ENCODE results near the gene FOLR3.
"Not testable (repeated sequence)": the region's sequence is repeated elsewhere in the genome, so short reads cannot be mapped to it uniquely, and the experiment has no call there.

FOLR3 gene

GRCh38 chr11:72140661-72141060 is 5.1 kb downstream of the FOLR3 start:
- no peak overlapping the region for H3K4me3 ChIP-seq (ENCODE audit: low read length in 2 of 2)
- H3K36me3 ChIP-seq (ENCODE audit: control insufficient read depth in 2 of 2, insufficient read depth in 2 of 2, low read length in 2 of 2): no peaks in the 10 kb centered on the region
- H3K9me3 ChIP-seq (ENCODE audit: control insufficient read depth in 2 of 2, low read length in 2 of 2): no peaks in the 10 kb centered on the region
- no peaks in the 10 kb centered on the region for H3K27me3 ChIP-seq (ENCODE audit: control insufficient read depth in 2 of 2, insufficient read depth in 2 of 2, low read length in 2 of 2)
- no peak overlapping the region for H3K9ac ChIP-seq (ENCODE audit: low read depth in 1 of 2, low read length in 2 of 2)
- H3K4me1 ChIP-seq (ENCODE audit: control insufficient read depth in 2 of 2, insufficient read depth in 2 of 2, low read length in 2 of 2): peaks cover 0 to 2% of the 10 kb centered on the region in 2 donors
- H3K27ac ChIP-seq (ENCODE audit: low read depth in 2 of 2, low read length in 2 of 2): no peak overlapping the region

- Histone ChIP-seq H3K4me1 (ENCODE audit: control insufficient read depth in 2 of 2, insufficient read depth in 2 of 2, low read length in 2 of 2) (peaks cover 0 to 2% of the 10 kb centered on the region in 2 donors), H3K27ac (ENCODE audit: low read depth in 2 of 2, low read length in 2 of 2) (no peak overlapping the region), H3K9ac (ENCODE audit: low read depth in 1 of 2, low read length in 2 of 2) (no peak overlapping the region), H3K36me3 (ENCODE audit: control insufficient read depth in 2 of 2, insufficient read depth in 2 of 2, low read length in 2 of 2) (no peaks in the 10 kb centered on the region), H3K4me3 (ENCODE audit: low read length in 2 of 2) (no peak overlapping the region), H3K27me3 (ENCODE audit: control insufficient read depth in 2 of 2, insufficient read depth in 2 of 2, low read length in 2 of 2) (no peaks in the 10 kb centered on the region), H3K9me3 (ENCODE audit: control insufficient read depth in 2 of 2, low read length in 2 of 2) (no peaks in the 10 kb centered on the region)
Measured at GRCh38 chr11:72141066-72141465, 5.5 kb downstream of the FOLR3 start.

GRCh38 chr11:72142086-72142485 is 6.6 kb downstream of the FOLR3 start:
- H3K9me3 ChIP-seq (ENCODE audit: control insufficient read depth in 2 of 2, low read length in 2 of 2); H3K36me3 ChIP-seq (ENCODE audit: control insufficient read depth in 2 of 2, insufficient read depth in 2 of 2, low read length in 2 of 2): not testable (repeated sequence)

GRCh38 chr11:72142543-72142942 is 7.0 kb downstream of the FOLR3 start:
- not testable (repeated sequence) for H3K27me3 ChIP-seq (ENCODE audit: control insufficient read depth in 2 of 2, insufficient read depth in 2 of 2, low read length in 2 of 2); H3K36me3 ChIP-seq (ENCODE audit: control insufficient read depth in 2 of 2, insufficient read depth in 2 of 2, low read length in 2 of 2); H3K4me1 ChIP-seq (ENCODE audit: control insufficient read depth in 2 of 2, insufficient read depth in 2 of 2, low read length in 2 of 2); H3K4me3 ChIP-seq (ENCODE audit: low read length in 2 of 2); H3K9me3 ChIP-seq (ENCODE audit: control insufficient read depth in 2 of 2, low read length in 2 of 2); H3K9ac ChIP-seq (ENCODE audit: low read depth in 1 of 2, low read length in 2 of 2); H3K27ac ChIP-seq (ENCODE audit: low read depth in 2 of 2, low read length in 2 of 2)

More at GRCh38 chr11:72142086-72142485, 6.6 kb downstream of the FOLR3 start:
- H3K9ac ChIP-seq (ENCODE audit: low read depth in 1 of 2, low read length in 2 of 2); H3K27ac ChIP-seq (ENCODE audit: low read depth in 2 of 2, low read length in 2 of 2); H3K4me1 ChIP-seq (ENCODE audit: control insufficient read depth in 2 of 2, insufficient read depth in 2 of 2, low read length in 2 of 2); H3K4me3 ChIP-seq (ENCODE audit: low read length in 2 of 2); H3K27me3 ChIP-seq (ENCODE audit: control insufficient read depth in 2 of 2, insufficient read depth in 2 of 2, low read length in 2 of 2): not testable (repeated sequence)

- H3K4me1 ChIP-seq (ENCODE audit: control insufficient read depth in 2 of 2, insufficient read depth in 2 of 2, low read length in 2 of 2): no peaks in the 10 kb centered on the region
- H3K9ac ChIP-seq (ENCODE audit: low read depth in 1 of 2, low read length in 2 of 2): no peak overlapping the region
- no peaks in the 10 kb centered on the region for H3K36me3 ChIP-seq (ENCODE audit: control insufficient read depth in 2 of 2, insufficient read depth in 2 of 2, low read length in 2 of 2)
- H3K27ac ChIP-seq (ENCODE audit: low read depth in 2 of 2, low read length in 2 of 2): no peak overlapping the region
- H3K27me3 ChIP-seq (ENCODE audit: control insufficient read depth in 2 of 2, insufficient read depth in 2 of 2, low read length in 2 of 2): no peaks in the 10 kb centered on the region
- H3K9me3 ChIP-seq (ENCODE audit: control insufficient read depth in 2 of 2, low read length in 2 of 2): no peaks in the 10 kb centered on the region
- H3K4me3 ChIP-seq (ENCODE audit: low read length in 2 of 2): no peak overlapping the region
Measured at GRCh38 chr11:72144807-72145565, 9.5 kb downstream of the FOLR3 start.

GRCh38 chr11:72146625-72147024 is 11.1 kb downstream of the FOLR3 start:
- H3K36me3 ChIP-seq (ENCODE audit: control insufficient read depth in 2 of 2, insufficient read depth in 2 of 2, low read length in 2 of 2): no peaks in the 10 kb centered on the region
- no peaks in the 10 kb centered on the region for H3K27me3 ChIP-seq (ENCODE audit: control insufficient read depth in 2 of 2, insufficient read depth in 2 of 2, low read length in 2 of 2)
- no peaks in the 10 kb centered on the region for H3K9me3 ChIP-seq (ENCODE audit: control insufficient read depth in 2 of 2, low read length in 2 of 2)
- no peak overlapping the region for H3K27ac ChIP-seq (ENCODE audit: low read depth in 2 of 2, low read length in 2 of 2)
- no peak overlapping the region for H3K4me3 ChIP-seq (ENCODE audit: low read length in 2 of 2)
- H3K4me1 ChIP-seq (ENCODE audit: control insufficient read depth in 2 of 2, insufficient read depth in 2 of 2, low read length in 2 of 2): no peaks in the 10 kb centered on the region
- H3K9ac ChIP-seq (ENCODE audit: low read depth in 1 of 2, low read length in 2 of 2): no peak overlapping the region

- no peaks in the 10 kb centered on the region for H3K4me1 ChIP-seq (ENCODE audit: control insufficient read depth in 2 of 2, insufficient read depth in 2 of 2, low read length in 2 of 2)
- H3K36me3 ChIP-seq (ENCODE audit: control insufficient read depth in 2 of 2, insufficient read depth in 2 of 2, low read length in 2 of 2): no peaks in the 10 kb centered on the region
- H3K9ac ChIP-seq (ENCODE audit: low read depth in 1 of 2, low read length in 2 of 2): no peak overlapping the region
- no peak overlapping the region for H3K4me3 ChIP-seq (ENCODE audit: low read length in 2 of 2)
- no peaks in the 10 kb centered on the region for H3K9me3 ChIP-seq (ENCODE audit: control insufficient read depth in 2 of 2, low read length in 2 of 2)
- no peak overlapping the region for H3K27ac ChIP-seq (ENCODE audit: low read depth in 2 of 2, low read length in 2 of 2)
- H3K27me3 ChIP-seq (ENCODE audit: control insufficient read depth in 2 of 2, insufficient read depth in 2 of 2, low read length in 2 of 2): no peaks in the 10 kb centered on the region
Measured at GRCh38 chr11:72150882-72151281, 15.4 kb downstream of the FOLR3 start.

- not testable (repeated sequence) for H3K4me3 ChIP-seq (ENCODE audit: low read length in 2 of 2); H3K36me3 ChIP-seq (ENCODE audit: control insufficient read depth in 2 of 2, insufficient read depth in 2 of 2, low read length in 2 of 2); H3K9me3 ChIP-seq (ENCODE audit: control insufficient read depth in 2 of 2, low read length in 2 of 2); H3K4me1 ChIP-seq (ENCODE audit: control insufficient read depth in 2 of 2, insufficient read depth in 2 of 2, low read length in 2 of 2); H3K9ac ChIP-seq (ENCODE audit: low read depth in 1 of 2, low read length in 2 of 2); H3K27me3 ChIP-seq (ENCODE audit: control insufficient read depth in 2 of 2, insufficient read depth in 2 of 2, low read length in 2 of 2); H3K27ac ChIP-seq (ENCODE audit: low read depth in 2 of 2, low read length in 2 of 2)
Measured at GRCh38 chr11:72153874-72154273, 18.3 kb downstream of the FOLR3 start.

- no peak overlapping the region for H3K9ac ChIP-seq (ENCODE audit: low read depth in 1 of 2, low read length in 2 of 2)
Measured at GRCh38 chr11:72154816-72155215, 19.3 kb downstream of the FOLR3 start.

GRCh38 chr11:72155751-72156150 is 20.2 kb downstream of the FOLR3 start:
- H3K9ac ChIP-seq (ENCODE audit: low read depth in 1 of 2, low read length in 2 of 2): no peak overlapping the region
- H3K9me3 ChIP-seq (ENCODE audit: control insufficient read depth in 2 of 2, low read length in 2 of 2): no peaks in the 10 kb centered on the region
- no peak overlapping the region for H3K27ac ChIP-seq (ENCODE audit: low read depth in 2 of 2, low read length in 2 of 2)
- H3K4me1 ChIP-seq (ENCODE audit: control insufficient read depth in 2 of 2, insufficient read depth in 2 of 2, low read length in 2 of 2): no peaks in the 10 kb centered on the region
- H3K36me3 ChIP-seq (ENCODE audit: control insufficient read depth in 2 of 2, insufficient read depth in 2 of 2, low read length in 2 of 2): no peaks in the 10 kb centered on the region
- no peak overlapping the region for H3K4me3 ChIP-seq (ENCODE audit: low read length in 2 of 2)
- no peaks in the 10 kb centered on the region for H3K27me3 ChIP-seq (ENCODE audit: control insufficient read depth in 2 of 2, insufficient read depth in 2 of 2, low read length in 2 of 2)

More at GRCh38 chr11:72154816-72155215, 19.3 kb downstream of the FOLR3 start:
- Histone ChIP-seq H3K9me3 (ENCODE audit: control insufficient read depth in 2 of 2, low read length in 2 of 2) (no peaks in the 10 kb centered on the region), H3K4me1 (ENCODE audit: control insufficient read depth in 2 of 2, insufficient read depth in 2 of 2, low read length in 2 of 2) (no peaks in the 10 kb centered on the region), H3K27me3 (ENCODE audit: control insufficient read depth in 2 of 2, insufficient read depth in 2 of 2, low read length in 2 of 2) (no peaks in the 10 kb centered on the region), H3K27ac (ENCODE audit: low read depth in 2 of 2, low read length in 2 of 2) (no peak overlapping the region), H3K36me3 (ENCODE audit: control insufficient read depth in 2 of 2, insufficient read depth in 2 of 2, low read length in 2 of 2) (no peaks in the 10 kb centered on the region), H3K4me3 (ENCODE audit: low read length in 2 of 2) (no peak overlapping the region)
